Measurements from ENCODE around the gene ERC2. TPM values are rescaled to one million over a fixed set of nuclear protein-coding genes. Genes with fewer than 3 reads are reported as not detected.

The ERC2 gene
- total RNA-seq, 4 donors from 2014 or later, result 5.3 to 8.8 (median 7.8) TPM

- intact Hi-C loops (cut with DNase I), result no loop called here
- WGBS, 2 donors, result 63 to 64% methylated on average over 3 of the region's 3 CpGs
Measured at GRCh38 chr3:55622733-55623132, 845.5 kb downstream of the ERC2 start.

GRCh38 chr3:55622116-55622515, 846.2 kb downstream of the ERC2 start:
- intact Hi-C loops (cut with DNase I), result no loop called here
- 90 to 96% methylated on average over 3 of the region's 3 CpGs for WGBS, 2 donors
- no peaks in the 10 kb centered on the region for H3K9me3 ChIP-seq
- H3K27me3 ChIP-seq, result no peaks in the 10 kb centered on the region
- no peak overlapping the region for H3K27ac ChIP-seq
- no peak overlapping the region for H3K4me3 ChIP-seq (replicated peaks in 1 of 3)
- no peaks in the 10 kb centered on the region for H3K4me1 ChIP-seq
- TF ChIP-seq CTCF (IDR thresholded peaks at IDR 0.05) (no peak), POLR2A (IDR thresholded peaks at IDR 0.05) (no peak)
- no peak for DNase-seq
- no peaks in the 10 kb centered on the region for H3K36me3 ChIP-seq

More at GRCh38 chr3:55622733-55623132, 845.5 kb downstream of the ERC2 start:
- TF ChIP-seq CTCF (IDR thresholded peaks at IDR 0.05) (no peak), POLR2A (IDR thresholded peaks at IDR 0.05) (no peak)
- Histone ChIP-seq H3K36me3 (no peaks in the 10 kb centered on the region), H3K27ac (no peak overlapping the region), H3K4me3 (replicated peaks in 1 of 3) (no peak overlapping the region), H3K9me3 (no peaks in the 10 kb centered on the region), H3K27me3 (no peaks in the 10 kb centered on the region), H3K4me1 (no peaks in the 10 kb centered on the region)
- DNase-seq, result no peak

DNA sequence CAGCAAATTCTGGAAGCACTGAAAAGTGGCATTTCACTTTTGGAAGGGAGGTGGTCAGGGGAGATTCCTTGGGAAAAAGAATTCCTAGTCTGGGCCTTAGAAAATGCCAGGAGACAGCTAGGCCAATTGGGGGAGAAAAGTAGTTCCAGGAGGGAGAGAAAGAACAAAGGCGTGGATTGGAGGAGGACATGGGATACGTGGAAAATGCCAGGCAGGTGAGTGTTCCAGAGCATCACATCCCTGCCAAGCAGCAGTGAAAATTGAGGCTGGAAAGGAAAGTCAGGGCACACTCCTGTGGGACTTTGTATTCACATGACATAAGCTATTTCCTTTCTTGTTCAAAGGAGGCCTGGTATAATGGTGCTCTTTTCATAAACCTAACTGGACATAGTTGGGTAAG, 846.6 kb downstream of the ERC2 start:
- 93 to 95% methylated on average over 2 of the region's 2 CpGs for WGBS, 2 donors

DNA sequence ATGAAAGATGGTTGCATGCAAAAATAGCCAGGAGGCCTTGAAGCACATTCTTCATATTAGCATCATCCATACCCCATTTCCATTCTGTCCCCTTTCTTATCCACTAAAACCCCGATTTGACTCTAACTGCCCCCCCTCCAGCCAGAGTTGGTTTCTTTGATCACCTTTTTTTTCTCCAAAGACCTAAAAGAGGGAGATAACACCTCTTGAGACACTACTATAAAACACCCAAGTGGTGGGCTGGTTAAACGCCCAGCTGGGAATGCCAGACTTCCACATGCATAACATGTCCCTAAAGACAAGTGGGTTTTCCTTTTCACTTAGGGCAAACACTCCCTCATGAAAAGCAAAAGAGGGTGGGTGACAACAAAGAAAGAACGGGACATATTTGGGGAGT, 847.2 kb downstream of the ERC2 start:
- no peaks in the 10 kb centered on the region for H3K36me3 ChIP-seq
- no peaks in the 10 kb centered on the region for H3K27me3 ChIP-seq
- H3K4me3 ChIP-seq (replicated peaks in 1 of 3), result no peak overlapping the region
- no peak for DNase-seq
- H3K4me1 ChIP-seq, result no peaks in the 10 kb centered on the region
- intact Hi-C loops (cut with DNase I), result no loop called here
- no peak overlapping the region for H3K27ac ChIP-seq
- WGBS, 2 donors, result 79 to 83% methylated on average over 3 of the region's 3 CpGs
- no peak for TF ChIP-seq CTCF (IDR thresholded peaks at IDR 0.05)
- no peak for TF ChIP-seq POLR2A (IDR thresholded peaks at IDR 0.05)
- no peaks in the 10 kb centered on the region for H3K9me3 ChIP-seq

More for the DNA sequence above, 846.6 kb downstream of the ERC2 start:
- H3K4me1 ChIP-seq, result no peaks in the 10 kb centered on the region
- no peak overlapping the region for H3K27ac ChIP-seq
- H3K9me3 ChIP-seq, result no peaks in the 10 kb centered on the region
- TF ChIP-seq POLR2A (IDR thresholded peaks at IDR 0.05), result no peak
- TF ChIP-seq CTCF (IDR thresholded peaks at IDR 0.05), result no peak
- no peaks in the 10 kb centered on the region for H3K36me3 ChIP-seq
- DNase-seq, result no peak
- H3K27me3 ChIP-seq, result no peaks in the 10 kb centered on the region
- intact Hi-C loops (cut with DNase I), result no loop called here
- no peak overlapping the region for H3K4me3 ChIP-seq (replicated peaks in 1 of 3)

DNA sequence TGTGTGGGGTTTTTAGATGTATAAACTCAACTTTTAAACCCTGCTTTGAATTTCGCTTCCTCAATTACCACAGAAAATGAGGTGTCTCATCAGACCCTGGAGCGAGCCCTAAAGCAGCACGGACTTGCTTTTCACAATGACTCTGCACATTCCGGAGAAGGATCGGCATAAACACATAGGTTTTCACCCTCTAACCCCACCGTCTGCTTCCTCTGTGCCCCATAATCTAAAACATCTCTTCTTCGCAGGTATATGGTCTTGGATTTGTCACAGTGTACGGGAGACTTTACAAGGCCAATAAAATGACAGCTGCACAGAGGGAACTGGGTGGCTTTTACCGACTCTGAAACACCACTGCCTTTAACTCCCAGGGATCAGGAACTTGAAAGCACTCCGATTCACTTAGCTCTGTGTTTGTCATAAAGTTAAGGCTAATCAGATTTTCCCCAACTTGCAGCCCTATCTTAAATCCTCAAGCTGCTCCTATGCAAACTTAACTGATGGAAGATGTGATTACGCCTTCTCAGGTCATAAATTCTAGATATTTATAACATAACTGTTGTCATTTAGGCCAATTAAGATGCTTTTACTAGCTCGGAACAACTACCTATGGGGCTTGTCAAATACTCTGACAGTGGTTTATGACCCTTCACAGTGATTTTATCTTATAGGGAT, 847.8 kb downstream of the ERC2 start:
- no peaks in the 10 kb centered on the region for H3K36me3 ChIP-seq
- no peaks in the 10 kb centered on the region for H3K4me1 ChIP-seq
- no peak overlapping the region for H3K27ac ChIP-seq
- H3K27me3 ChIP-seq, result no peaks in the 10 kb centered on the region
- 90 to 96% methylated on average over 12 of the region's 12 CpGs for WGBS, 2 donors
- no peaks in the 10 kb centered on the region for H3K9me3 ChIP-seq
- intact Hi-C loops (cut with DNase I), result no loop called here
- TF ChIP-seq CTCF (IDR thresholded peaks at IDR 0.05), result no peak
- no peak for TF ChIP-seq POLR2A (IDR thresholded peaks at IDR 0.05)
- DNase-seq, result no peak
- H3K4me3 ChIP-seq (replicated peaks in 1 of 3), result no peak overlapping the region
